GM19351 (cell line): ENCODE data around the gene TIGIT.

Experiments
- ATAC-seq: cut with Tn5 transposase; IDR thresholded peaks from one replicate; pipeline ENCODE4 v1.9.1; 2021; ENCODE audit warnings: mild to moderate bottlenecking, moderate library complexity; ENCODE audit not compliant: unreplicated experiment

Gene TIGIT

DNA sequence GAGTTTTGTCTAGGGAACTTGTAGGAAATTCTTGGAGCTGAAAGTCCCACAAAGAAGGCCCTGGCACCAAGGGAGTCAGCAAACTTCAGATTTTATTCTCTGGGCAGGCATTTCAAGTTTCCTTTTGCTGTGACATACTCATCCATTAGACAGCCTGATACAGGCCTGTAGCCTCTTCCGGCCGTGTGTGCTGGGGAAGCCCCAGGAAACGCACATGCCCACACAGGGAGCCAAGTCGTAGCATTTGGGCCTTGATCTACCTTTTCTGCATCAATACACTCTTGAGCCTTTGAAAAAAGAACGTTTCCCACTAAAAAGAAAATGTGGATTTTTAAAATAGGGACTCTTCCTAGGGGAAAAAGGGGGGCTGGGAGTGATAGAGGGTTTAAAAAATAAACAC lies 15.0 kb downstream of the TIGIT start:
- peak; percentile 82 for ATAC-seq

DNA sequence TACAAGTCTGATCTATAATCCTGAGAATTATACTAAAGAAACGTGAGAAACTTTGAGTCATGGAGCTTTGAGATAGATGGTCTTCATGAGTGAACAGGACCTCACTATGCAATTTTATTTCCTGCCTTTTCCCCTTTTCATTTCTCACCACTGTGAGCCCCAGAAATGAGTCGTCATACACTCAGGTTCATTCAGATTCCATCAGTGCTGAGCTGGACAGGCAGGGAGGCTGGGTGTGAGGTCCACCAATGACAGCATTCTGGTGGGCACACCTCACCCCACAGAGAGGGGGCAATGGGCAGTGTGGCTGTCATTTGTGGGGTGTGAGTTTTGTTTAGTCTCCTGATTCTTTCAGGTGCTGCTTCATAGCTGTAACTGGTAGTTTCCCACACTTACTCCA lies 16.9 kb downstream of the TIGIT start:
- no peak for ATAC-seq

DNA sequence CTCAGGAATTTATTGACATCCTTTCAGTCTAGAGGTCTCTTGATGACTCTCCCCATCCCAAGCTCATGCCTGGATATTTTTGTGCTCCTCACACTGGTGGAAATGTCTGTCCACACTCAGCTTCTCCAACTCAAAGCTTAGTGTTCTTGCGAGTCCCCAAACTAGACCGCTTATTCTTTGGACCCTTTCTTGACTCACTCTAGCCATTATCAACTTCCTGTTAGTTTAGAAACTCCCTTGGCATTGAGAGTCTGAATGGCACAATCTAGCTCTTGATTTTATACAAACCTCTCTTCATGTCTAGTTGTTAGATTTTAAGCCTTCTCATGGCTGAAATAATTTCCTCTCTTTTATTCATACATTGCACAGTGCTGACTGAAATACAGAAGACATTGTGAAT lies 19.6 kb downstream of the TIGIT start:
- ATAC-seq: no peak

DNA sequence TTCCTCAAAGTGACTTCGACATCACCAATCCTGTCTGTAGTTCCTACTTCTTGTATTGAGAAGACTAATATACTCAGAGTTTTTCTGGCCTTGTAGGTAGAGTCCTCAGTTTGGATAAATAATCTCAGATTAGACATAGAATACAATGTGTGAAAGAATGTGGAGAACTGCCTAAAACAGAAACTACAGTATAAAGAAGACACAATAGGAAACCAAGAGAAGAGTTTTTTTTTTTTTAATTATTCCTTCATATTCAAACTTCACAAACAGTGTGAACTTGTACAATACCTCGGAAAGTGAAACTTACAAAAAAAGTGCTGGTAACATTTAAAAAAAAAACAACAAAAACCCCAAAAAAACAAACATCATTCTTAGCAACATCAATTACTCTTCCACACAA lies 20.5 kb downstream of the TIGIT start:
- no peak for ATAC-seq

DNA sequence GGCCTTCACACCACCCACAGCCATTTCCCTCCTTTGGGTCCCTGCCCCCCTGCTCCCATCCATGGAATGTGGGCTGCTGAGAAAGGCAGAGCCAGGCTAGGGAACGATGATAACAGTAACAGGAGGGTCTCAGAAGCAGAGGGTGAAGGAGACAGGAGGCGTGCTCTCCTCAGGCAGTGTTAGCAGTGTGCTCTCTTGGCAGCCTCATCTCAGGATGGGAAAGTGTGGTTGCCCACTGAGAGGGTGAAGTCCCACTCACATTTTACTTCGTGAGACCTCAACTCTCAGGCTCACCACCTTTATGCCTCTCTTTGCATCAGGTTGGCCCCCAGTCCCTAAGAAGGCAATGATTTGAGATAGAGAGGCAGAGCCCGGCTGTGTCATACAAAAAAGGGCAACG lies 24.5 kb downstream of the TIGIT start:
- ATAC-seq: no peak

DNA sequence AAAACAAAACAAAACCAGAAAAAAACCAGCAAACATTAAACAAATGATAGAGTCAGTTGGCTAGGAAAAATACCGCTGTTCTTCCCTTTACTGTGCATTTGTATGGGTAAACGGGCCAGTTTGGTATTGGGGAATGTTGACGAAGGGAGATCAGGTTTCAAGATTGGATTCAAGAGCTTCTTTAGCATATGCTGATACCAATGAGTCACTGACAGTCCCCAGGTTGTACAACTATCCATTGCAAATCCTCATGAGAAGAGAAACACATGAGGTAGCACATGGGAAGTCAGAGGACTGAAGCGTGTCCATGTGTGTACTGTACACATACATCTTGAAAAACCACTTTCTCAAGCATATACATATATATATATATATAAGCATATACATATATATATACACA lies 25.6 kb downstream of the TIGIT start:
- ATAC-seq: no peak

DNA sequence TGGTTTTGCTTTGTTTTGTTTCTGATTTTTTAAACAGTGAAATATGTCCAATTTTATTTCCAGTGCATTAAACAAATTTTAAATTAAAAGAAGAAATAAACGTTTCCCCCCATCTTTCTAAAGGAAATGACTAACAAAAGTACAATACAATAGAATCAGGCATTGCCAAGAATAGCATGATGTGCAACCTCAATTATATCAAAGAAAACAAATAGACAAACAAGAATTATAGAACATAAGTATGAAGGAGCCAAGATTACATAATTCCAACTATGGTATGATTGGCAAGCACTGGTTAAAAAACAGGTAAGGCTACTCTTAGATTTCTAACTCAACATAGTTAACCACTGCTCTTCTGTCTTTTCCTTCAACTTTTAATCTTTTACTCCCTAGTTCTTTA lies 26.4 kb downstream of the TIGIT start:
- no peak for ATAC-seq

DNA sequence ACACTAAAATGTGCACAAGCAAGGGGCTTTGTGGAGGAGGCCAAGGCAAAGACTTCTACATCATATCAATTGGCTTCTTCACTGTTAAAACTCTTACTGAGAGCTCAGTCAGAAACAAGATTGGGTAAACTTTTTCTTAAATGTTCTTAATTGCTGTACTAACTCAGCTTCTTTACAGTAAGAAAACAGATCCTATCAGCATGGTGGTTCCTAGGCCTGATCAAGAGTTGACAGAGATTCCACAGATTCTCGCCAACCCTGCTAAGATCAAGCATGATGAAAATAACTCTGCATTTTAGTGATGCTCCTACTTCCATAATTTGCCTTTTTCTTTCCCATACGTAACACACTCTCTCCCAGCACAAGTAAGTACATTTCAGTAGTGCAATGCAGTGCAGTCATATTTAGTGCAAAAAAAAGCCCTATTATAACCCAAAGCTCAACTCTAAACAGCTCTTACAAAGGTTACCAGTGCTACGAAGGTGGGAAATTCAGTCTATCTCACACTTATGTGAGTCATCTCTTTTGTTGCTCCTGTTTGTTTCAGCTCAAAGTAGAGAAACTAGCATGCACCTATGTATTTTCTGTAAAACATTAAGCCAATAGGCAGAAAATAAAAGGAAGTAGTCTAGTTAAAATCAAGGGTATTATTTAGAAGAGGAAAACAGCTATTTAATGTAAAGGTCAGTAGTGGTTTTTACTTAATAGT lies 29.9 kb downstream of the TIGIT start:
- no peak for ATAC-seq

DNA sequence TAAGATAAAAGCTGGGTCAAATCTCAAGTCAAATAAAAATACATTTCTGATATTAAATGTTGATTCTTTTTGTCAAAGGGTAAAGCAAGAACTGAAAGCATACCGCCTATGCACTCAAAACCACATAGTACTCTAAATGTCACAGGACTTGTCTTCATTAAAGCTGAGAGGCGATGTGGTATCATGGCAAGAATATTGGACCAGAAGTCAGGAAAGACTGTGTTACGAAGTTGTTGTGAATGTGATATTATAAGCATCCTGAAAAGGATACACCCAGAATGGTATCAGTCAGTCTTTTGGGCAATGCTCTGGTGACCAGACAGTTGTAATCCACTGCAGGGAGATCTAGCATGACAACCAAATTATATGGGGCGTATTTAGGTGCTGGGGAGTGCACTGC lies 33.8 kb downstream of the TIGIT start:
- peak; percentile 46 for ATAC-seq

DNA sequence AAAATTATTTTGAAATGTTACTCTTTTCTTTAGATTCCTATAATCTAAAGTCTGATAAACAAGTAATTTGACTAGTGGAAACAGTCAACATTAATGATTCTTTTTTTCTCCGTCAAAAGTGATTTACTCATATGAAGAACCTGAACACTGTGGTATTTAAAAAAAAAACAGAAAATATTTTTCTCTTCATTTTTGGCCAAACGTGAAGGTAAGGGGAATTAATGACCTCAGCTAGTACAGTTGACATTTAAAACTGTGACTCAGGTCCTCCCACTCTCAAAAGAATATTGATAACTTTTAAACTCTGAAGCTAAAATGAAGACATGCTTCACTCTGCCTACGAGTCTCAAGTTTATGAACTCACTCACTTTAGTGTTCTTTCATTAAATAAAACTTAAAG lies 34.5 kb downstream of the TIGIT start:
- no peak for ATAC-seq

DNA sequence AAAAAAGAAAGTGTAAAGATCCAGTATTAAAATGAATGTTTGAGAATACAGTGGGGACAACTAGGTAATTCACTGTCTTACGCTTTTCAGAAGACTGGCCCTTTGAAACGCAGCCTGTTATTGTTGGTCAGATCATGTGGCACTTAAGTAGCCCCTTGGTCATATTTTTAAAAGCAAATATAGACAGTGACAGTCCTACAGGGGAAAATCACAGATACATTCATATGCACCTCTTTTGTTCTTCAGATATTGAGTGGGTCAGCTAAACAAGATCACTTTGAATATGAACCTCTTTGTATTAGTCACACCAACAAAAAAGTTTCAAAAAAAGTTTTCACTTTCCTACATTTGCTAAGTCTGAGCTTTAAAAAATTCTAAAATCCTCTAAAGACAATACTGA lies 36.0 kb downstream of the TIGIT start:
- ATAC-seq: no peak

DNA sequence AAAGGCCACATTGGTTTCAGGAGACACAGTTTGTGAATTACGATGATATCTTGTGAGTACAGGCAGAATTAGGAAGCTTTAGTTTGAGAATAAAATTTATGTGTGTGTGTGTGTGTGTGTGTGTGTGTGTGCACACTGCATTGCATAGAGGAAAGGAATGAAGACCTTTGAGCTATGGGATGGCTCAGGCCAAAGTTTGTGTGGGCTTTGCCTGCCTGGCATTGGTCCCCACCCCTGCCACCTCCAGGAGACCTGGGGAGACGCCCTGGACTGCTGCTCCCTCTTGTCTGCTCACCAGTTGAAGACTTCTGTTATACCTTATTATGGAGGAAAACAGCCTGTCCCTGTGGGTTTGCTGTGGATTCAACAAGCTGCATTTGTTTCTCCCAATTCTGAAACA lies 37.2 kb downstream of the TIGIT start:
- ATAC-seq: no peak

DNA sequence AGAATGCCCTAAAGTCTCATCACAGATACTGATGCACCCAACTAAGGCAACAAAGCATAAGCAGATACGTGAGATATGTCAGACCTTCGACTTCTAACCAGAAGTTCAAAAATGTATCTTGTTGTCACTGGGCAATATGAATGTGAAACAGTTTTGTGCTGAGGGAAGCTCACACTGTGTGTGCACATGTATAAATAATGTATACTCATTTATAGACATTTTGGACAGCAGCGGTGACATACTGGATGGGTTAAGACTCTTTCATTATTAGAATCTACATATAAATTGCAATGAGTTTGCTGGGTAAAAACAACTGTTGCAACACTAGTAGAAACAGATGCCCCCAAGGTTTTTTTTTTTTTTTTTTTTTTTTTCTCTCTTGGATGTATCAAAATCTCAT lies 37.9 kb downstream of the TIGIT start:
- no peak for ATAC-seq

DNA sequence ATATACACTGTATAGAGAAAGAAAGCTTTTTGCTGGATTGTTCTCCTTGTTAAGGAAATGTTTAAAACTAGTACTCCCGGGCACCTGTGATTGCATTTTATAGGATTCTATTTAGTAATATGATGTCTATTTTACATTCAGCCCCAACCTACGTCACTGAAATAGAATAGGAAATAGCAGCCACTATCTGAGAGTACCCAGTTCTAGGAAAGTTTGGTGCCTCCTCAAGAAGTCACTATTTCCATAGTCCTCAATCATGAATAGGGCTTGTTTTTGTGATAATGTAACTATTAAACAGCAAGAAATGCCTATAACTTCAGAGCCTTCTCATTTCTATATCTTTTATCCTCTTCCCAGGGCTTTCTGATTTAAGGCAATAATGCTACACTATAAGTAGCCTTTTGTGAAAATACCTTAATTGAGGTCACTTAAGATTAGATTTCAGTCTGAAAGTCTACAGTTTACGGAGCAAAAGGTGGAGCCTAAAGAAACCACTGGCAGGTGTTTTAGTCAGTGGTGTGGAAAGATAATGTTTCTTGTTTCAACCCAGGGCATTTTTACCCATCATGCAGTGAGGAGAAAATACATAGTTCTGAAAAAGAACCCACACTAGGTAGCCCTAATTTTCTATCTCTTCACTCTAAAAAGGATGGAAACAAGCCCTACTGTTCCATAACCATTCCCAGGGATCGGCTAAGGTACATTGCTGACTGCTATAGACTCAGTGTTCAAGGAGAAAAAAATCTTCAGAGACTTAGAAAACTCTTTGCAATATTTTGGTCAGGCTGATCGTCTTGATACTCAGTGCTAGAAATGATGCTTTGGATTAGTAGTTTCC lies 38.7 kb downstream of the TIGIT start:
- ATAC-seq: peak; percentile 75

DNA sequence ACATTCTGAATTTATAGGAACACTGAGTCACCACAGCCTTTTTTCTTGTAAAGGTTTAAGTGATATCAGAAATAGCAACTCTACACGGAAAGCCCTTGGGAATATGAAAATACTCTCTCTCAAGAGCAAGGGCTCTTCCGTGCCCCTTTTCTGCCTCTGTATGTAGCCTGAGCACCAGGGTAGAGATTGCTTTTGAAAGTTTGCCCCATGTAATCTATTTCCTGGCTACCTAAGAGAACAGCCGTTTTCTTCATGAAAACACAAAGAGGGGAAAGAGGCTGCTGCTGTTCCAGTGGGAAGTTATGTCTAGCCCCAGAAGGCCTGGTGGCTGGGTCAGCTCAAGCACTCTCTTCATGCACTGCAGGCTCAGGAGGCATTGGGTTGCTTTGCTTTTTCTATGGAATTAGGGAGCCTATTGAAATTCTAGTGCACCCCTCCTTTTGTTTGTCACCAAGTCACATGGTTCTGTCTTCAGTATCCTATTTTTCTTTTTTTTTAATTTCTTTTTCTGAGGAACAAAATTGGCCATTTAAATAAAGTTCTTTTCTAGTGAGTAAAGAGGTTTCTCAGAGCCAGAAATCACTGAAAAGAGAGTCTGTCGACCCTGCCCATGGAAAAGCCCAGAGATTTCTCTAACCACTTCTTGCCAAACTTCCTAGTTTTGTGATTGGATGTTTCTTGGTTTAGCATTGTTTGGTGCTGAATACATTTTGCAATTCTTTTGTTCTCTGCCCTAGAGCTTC lies 39.5 kb downstream of the TIGIT start:
- no peak for ATAC-seq

DNA sequence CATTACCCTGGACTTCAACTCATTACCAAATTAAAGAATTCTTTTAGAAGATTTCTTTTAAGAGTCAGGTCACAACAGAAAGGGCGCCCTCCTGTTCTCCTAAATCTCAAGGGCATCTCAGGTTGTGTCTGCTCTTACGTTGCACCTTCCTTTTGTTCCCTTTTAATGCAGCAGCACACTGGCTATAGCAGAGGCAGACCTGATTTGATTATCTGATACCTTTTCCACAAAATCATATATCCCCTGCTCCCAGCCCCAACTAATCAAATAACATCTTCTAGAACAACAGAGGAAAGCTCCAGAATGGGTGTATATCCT lies 40.1 kb downstream of the TIGIT start:
- ATAC-seq: no peak

DNA sequence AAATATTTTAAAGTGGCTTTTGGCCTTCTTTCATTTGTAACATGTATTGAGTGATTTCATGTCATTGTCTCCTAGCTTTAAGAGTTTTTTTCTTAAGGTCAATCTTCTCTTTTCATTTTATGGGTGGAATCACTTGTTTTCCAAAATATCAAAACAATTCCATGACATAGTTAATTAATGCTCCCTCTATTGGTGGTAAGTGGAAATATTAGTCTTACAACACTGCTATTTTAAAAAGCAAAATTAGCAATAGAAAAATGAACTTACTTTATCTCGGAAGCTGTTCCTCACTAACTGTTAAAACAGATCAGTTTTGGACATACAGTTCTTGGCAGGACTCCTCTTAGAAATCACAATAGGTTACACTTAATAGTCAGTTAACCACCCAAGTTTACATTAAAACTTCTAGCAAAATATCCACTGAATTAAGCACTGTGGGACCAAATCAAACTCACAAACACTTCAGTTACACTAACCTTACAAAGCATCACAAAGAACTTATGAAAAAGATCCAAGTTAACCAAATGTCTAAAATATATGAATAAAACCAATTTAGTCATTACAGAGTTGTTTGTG lies 42.4 kb downstream of the TIGIT start:
- ATAC-seq: no peak

DNA sequence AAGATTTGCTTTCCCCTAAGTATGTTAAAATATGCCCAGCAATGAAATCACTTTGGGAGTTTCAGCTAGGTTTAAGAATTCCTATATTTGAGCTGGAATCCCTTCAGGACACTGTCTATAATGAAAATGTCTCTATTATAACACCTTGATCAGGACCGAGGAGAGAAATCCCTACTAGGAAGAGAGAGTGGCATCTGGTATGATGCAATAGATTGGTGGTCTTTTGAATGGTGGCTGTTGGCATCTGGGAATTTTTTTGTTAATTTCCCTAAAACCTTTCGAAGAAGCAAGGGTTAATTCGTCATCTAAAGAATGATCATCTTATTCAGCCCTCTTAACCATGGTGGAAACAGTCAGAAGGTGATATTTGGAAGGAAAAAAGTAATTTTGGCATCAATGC lies 43.0 kb downstream of the TIGIT start:
- no peak for ATAC-seq

DNA sequence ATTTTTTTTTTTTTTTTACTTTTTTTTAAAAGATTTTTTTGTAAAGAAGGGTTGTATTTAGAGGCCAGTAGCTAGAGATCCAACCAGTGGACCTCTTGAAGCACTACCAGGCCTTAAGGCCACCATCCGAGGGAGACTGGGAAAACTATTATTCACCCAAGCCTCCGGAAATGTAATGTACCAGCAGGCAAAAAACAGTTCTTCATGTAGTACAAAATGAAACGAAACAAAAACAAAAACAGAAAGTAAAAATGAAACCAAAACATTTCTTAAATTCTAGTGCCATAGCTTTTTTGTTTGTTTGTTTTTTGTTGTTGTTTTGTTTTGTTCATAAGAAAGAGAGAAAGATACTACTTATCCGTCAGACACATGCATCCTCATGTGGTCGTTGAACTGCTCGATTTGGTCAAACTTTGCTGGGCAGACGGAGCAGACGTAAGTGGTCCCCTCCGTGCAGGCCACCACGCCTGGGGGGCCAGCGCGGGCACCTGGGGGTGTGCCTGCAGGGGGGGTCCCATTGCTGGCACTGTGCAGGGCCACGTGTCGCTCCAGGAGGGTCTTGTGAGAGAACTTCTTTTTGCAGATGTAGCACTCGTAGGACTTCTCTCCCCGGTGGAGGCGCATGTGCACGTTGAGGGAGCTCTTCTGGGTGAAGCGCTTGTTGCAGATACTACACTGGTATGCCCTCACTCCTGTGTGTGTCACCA lies 45.0 kb downstream of the TIGIT start:
- ATAC-seq: no peak

DNA sequence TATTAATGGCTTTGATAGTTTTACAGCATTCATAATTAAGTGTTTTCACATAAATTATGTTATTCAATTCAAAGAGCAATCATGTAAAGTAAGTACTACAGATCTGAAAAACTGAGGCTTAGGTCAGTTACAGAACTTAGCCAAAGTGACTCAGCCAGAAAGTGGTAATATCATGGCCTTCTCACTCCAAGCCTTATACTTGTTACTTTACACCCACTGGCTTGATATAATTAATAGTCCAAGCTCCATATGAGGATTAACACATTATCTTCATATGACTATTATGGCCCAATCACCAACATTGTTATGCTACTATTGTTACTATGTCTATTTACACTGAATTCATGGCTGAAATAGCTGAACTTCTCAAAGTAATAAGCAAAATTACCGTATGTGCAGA lies 50.7 kb downstream of the TIGIT start:
- ATAC-seq: no peak

DNA sequence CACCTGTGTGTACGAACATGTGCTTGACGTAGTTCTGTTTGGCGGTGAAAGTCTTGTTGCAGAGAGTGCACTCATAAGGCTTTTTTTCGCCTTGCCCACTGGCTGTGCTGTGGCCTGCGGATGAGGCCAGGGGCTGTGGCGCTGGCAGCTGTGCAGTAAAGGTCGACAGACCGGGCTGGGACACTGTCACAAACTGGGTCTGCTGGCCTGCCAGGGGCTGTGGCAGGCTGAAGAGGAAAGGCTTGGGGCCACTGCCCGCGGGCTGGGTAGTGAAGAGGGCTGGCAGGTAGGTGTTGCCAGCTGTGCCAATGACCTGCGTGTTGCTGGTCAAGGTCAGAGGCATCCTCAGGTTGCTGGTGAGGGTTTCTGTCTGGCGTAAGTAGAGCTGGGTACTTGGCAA lies 56.4 kb downstream of the TIGIT start:
- ATAC-seq: no peak
